K562 (cell line): Measurements from ENCODE around the gene KCNT1. TPM values are rescaled to one million over a fixed set of nuclear protein-coding genes. Genes with fewer than 3 reads are reported as not detected.

Source experiments
- ATAC-seq: fragments of 200-7000 bp; cut with Tn5 transposase; 3 replicates; pipeline ENCODE4 v1.9.1; 2020; ENCODE audit warnings: moderate library complexity
- BruUV-seq: library from RNA; stranded (reverse); fragments of 400-500 nt; replicated peaks from 2 replicates; lab custom pipeline; 2021; lab: Mats Ljungman, UMichigan
- CTCF ChIA-PET: fragments of 300-600 bp; formaldehyde crosslinking; extraction: SDS; loops from one replicate; lab custom pipeline; 2021; ENCODE audit warnings: low intra/inter-chr PET ratio; lab: Yijun Ruan, JAX
- POLR2A ChIA-PET: fragments of 300-600, 350-650 bp; sonication (Branson Sonifier 250); formaldehyde crosslinking; extraction: SDS; loops from one replicate; lab custom pipeline; 2021; ENCODE audit warnings: antibody characterized with exemption, inconsistent platforms; lab: Yijun Ruan, JAX
- DNase-seq, 4 experiments: peaks; one replicate each; pipeline versions ENCODE4 v3.0.0 to v3.0.0-alpha.2; 2011 to 2018; ENCODE audit warnings: low spot score in 3 of 4, mixed read lengths in 3 of 4; ENCODE audit errors: extremely low read depth in 1 of 4
- FAIRE-seq: peaks from 2 replicates; lab custom pipeline; 2011; peaks lifted over from hg19 to GRCh38; lab: Jason Lieb, UNC
- H2AFZ ChIP-seq: 2 replicates; pipeline ENCODE4 v1.6.0; 2011; ENCODE audit warnings: low read depth, low read length, control low read depth, inconsistent platforms
- H3K27ac ChIP-seq: fragments of 200-600 bp; 3 replicates; pipeline ENCODE4 v1.8.0; 2011; ENCODE audit warnings: low read depth, mild to moderate bottlenecking, control low read depth, inconsistent platforms, low read length, moderate library complexity, mixed read lengths; ENCODE audit errors: extremely low read depth
- H3K27me3 ChIP-seq, 2 experiments: fragments of 300-600 bp in 1 of 2; 2 replicates in 1 of 2; 3 replicates in 1 of 2; pipeline versions ENCODE4 v1.6.0 to v1.8.0; 2011; ENCODE audit warnings: inconsistent platforms in 2 of 2, low read length in 2 of 2, mild to moderate bottlenecking in 1 of 2, mixed read lengths in 1 of 2, moderate library complexity in 1 of 2; ENCODE audit not compliant: control insufficient read depth in 2 of 2, insufficient read depth in 2 of 2
- H3K36me3 ChIP-seq: fragments of 300-600 bp; 3 replicates; pipeline ENCODE4 v1.8.0; 2011; ENCODE audit warnings: mild to moderate bottlenecking, low read length, inconsistent platforms; ENCODE audit not compliant: control insufficient read depth, insufficient read depth
- H3K4me1 ChIP-seq, 2 experiments: fragments of 200-600 bp in 1 of 2; replicated peaks in 1 of 2; 2 replicates in 1 of 2; 3 replicates in 1 of 2; pipeline versions ENCODE4 v1.5.1 to v1.8.0; 2011; ENCODE audit warnings: inconsistent platforms in 2 of 2, low read length in 2 of 2, mild to moderate bottlenecking in 1 of 2, mixed read lengths in 1 of 2, moderate library complexity in 1 of 2; ENCODE audit not compliant: control insufficient read depth in 2 of 2, insufficient read depth in 2 of 2
- H3K4me2 ChIP-seq: 2 replicates; pipeline ENCODE4 v1.6.1; 2011; ENCODE audit warnings: low read length, control low read depth, inconsistent platforms, mixed read lengths; ENCODE audit not compliant: insufficient read depth
- H3K4me3 ChIP-seq: fragments of 200-600 bp; sonication (generic), shearing (Covaris generic); 2 replicates; pipeline ENCODE4 v1.5.1; 2016; ENCODE audit warnings: control low read depth, inconsistent platforms
- H3K79me2 ChIP-seq: fragments of 200-600 bp; 3 replicates; pipeline ENCODE4 v1.8.0; 2011; ENCODE audit warnings: low read length, inconsistent platforms; ENCODE audit not compliant: control insufficient read depth, insufficient read depth
- H3K9ac ChIP-seq, 2 experiments: 2 replicates each; pipeline versions ENCODE4 v1.6.0 to v1.6.1; 2011; ENCODE audit warnings: low read depth in 2 of 2, low read length in 2 of 2, control low read depth in 1 of 2, inconsistent platforms in 1 of 2, mild to moderate bottlenecking in 1 of 2, mixed read lengths in 1 of 2; ENCODE audit not compliant: insufficient read depth in 1 of 2
- H3K9me1 ChIP-seq: one replicate; pipeline ENCODE4 v1.6.0; 2011; ENCODE audit warnings: inconsistent platforms, mild to moderate bottlenecking, low read length, moderate library complexity; ENCODE audit not compliant: control insufficient read depth, insufficient read depth
- H3K9me3 ChIP-seq: replicated peaks from 2 replicates; pipeline ENCODE4 v1.5.1; 2011; ENCODE audit warnings: low read depth, low read length, inconsistent platforms; ENCODE audit not compliant: control insufficient read depth, insufficient read depth
- H4K20me1 ChIP-seq: replicated peaks from 2 replicates; pipeline ENCODE4 v1.6.1; 2011; ENCODE audit warnings: low read length, inconsistent platforms, mixed read lengths; ENCODE audit not compliant: control insufficient read depth, insufficient read depth
- WGBS: fragments of 100-300 bp; shearing (Covaris generic); methylation state at CpG from one replicate; pipeline ENCODE4 v1.1.6; 2016; ENCODE audit warnings: low coverage, mixed read lengths; ENCODE audit not compliant: insufficient coverage; ENCODE audit errors: missing lambda C conversion rate; 5-methylcytosine and 5-hydroxymethylcytosine counted together
- in situ Hi-C: fragments of 300-500 bp; cut with MboI; formaldehyde crosslinking; loops from 4 replicates; pipeline ENCODE4 v1.15.0; 2018; ENCODE audit warnings: inconsistent platforms, mixed read lengths
- intact Hi-C: fragments of 100-400 bp; cut with micrococcal nuclease; formaldehyde crosslinking; loops from 2 replicates; pipeline ENCODE4 v1.14.2; 2022
- polyA plus RNA-seq, 8 experiments: library from polyadenylated mRNA; depleted of rRNA in 4 of 8; stranded (reverse) in 5 of 8; unstranded in 3 of 8; fragments of >200 nt; fragmentation: Nextera tagmentation in 2 of 8; fragmentation: Illumina TruSeq in 1 of 8; extraction: Ambion mirVana in 2 of 8; extraction: Trizol in 1 of 8; gene quantifications; 2 replicates each; pipeline versions ENCODE4 v1.2.1 to v1.2.3, GENCODE V29; 2011 to 2014; ENCODE audit warnings: inconsistent platforms in 1 of 8, missing spikeins in 1 of 8
- total RNA-seq, 7 experiments: library from RNA; depleted of rRNA in 6 of 7; stranded (reverse); fragments of >200 nt in 6 of 7; fragmentation: Illumina TruSeq in 2 of 7; extraction: Trizol in 2 of 7; gene quantifications; 2 replicates each; pipeline versions ENCODE4 v1.2.1 to v1.2.3, GENCODE V29; 2011 to 2021; ENCODE audit warnings: low replicate concordance in 1 of 7
- TF ChIP-seq, protein P1 (sequence below), 3 experiments: IDR thresholded peaks in 2 of 3; conservative IDR thresholded peaks in 1 of 3; 2 replicates each; pipeline ENCODE4 v1.5.1; 2011 to 2012; ENCODE audit warnings: low read length in 3 of 3, mild to moderate bottlenecking in 3 of 3, control low read depth in 2 of 3, improper control_type of control experiment in 1 of 3, inconsistent platforms in 1 of 3, low read depth in 1 of 3, mixed read lengths in 1 of 3, moderate library complexity in 1 of 3; ENCODE audit not compliant: insufficient read depth in 2 of 3
- TF ChIP-seq, protein P2 (sequence below), 2 experiments: IDR thresholded peaks; 2 replicates each; pipeline ENCODE4 v1.6.1; 2012; ENCODE audit warnings: improper control_type of control experiment in 2 of 2, low read depth in 2 of 2, low read length in 2 of 2, borderline replicate concordance in 1 of 2
- TF ChIP-seq, protein P3 (sequence below): fragments of 250-450 bp; sonication (Bioruptor Pico); IDR thresholded peaks from 2 replicates; pipeline ENCODE4 v1.4.0; 2020

Gene KCNT1
- total and polyA plus RNA-seq, 9 of the 15 experiments (the other 6 are each of a cell fraction or from before 2014, with no cell fraction given) = 0.05 TPM; not detected in 8

DNA sequence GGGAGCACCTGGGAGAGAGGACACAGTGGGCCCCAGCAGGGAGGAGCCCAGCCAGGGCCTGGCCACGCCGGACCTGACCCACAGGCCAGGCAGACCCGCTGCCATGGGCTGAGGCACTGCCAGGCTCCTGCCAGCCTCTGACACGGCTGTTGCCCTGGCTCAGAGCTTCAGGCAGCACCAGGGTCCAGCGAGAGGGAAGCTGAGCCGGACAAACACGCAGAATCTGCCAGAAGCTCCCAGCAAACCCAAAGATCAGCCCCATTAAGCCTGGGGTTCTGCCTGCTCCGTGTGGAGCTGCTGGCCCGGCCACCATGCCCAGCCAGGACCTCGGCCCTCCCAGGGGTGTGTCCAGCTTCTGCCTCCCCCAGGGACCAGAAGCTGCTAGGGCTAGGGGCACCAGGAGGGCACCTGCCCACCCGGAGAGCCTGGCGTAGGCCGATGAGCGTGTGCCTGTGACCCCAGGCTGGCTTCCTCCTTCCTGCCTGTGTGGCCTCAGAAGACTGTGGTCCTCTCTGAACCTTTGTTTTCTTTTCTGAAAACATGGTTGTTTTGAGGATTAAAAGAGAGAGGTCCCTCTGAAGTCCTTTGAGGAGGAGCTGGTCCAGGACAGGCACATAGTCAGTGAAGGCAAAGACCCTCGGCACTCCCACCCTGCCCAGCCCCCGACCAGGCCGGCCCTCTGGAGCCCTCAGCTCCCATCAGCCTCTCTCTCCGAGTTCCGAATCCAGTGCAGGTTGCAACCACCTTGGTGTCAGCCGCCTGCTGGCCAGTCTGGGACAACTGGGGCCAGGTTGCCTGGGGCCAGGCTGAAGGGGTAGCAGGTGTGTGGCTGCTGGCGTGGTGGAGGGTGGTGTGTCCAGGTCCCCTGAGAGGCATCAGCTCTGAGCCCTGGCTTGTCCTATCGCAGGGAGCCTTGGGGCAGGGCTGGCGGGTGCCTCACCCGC, 39.6 kb downstream of the KCNT1 start:
- CTCF ChIA-PET = interaction anchor here (0.6 kb wide), 1 partner anchor 39 kb away, joined by 3 read pairs; no protein-coding TSS in a partner anchor
- Histone ChIP-seq H3K9ac (no peak overlapping the region), H4K20me1 (peaks cover 8% of the 10 kb centered on the region; the same call in 1 of the 2 replicates), H3K36me3 (no peaks in the 10 kb centered on the region), H3K79me2 (no peaks in the 10 kb centered on the region), H3K4me1 (peaks cover 0 to 56% of the 10 kb centered on the region in 2 experiments; a peak in 1 of 5 replicates), H3K27ac (no peak overlapping the region), H3K27me3 (peaks cover 14 to 70% of the 10 kb centered on the region in 2 experiments; a peak in 4 of 5 replicates), H3K4me2 (no peak overlapping the region)
- WGBS = 1% methylated on average over 20 of the region's 24 CpGs
- ATAC-seq = peak; percentile 60
- FAIRE-seq = no peak
- intact Hi-C loops = no loop called here
- BruUV-seq = no TSS peak
- TF ChIP-seq, protein P1, sequence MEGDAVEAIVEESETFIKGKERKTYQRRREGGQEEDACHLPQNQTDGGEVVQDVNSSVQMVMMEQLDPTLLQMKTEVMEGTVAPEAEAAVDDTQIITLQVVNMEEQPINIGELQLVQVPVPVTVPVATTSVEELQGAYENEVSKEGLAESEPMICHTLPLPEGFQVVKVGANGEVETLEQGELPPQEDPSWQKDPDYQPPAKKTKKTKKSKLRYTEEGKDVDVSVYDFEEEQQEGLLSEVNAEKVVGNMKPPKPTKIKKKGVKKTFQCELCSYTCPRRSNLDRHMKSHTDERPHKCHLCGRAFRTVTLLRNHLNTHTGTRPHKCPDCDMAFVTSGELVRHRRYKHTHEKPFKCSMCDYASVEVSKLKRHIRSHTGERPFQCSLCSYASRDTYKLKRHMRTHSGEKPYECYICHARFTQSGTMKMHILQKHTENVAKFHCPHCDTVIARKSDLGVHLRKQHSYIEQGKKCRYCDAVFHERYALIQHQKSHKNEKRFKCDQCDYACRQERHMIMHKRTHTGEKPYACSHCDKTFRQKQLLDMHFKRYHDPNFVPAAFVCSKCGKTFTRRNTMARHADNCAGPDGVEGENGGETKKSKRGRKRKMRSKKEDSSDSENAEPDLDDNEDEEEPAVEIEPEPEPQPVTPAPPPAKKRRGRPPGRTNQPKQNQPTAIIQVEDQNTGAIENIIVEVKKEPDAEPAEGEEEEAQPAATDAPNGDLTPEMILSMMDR (IDR thresholded peaks at IDR 0.05 in 2 of 3, conservative IDR thresholded peaks at IDR 0.05 in 1 of 3; ENCODE audit: insufficient read depth in 2 of 3, low read depth in 1 of 3, low read length in 3 of 3) = peak in 2 of 3 experiments; percentile 12 to 25; a peak in 2 of 6 replicates
- TF ChIP-seq, protein P2, sequence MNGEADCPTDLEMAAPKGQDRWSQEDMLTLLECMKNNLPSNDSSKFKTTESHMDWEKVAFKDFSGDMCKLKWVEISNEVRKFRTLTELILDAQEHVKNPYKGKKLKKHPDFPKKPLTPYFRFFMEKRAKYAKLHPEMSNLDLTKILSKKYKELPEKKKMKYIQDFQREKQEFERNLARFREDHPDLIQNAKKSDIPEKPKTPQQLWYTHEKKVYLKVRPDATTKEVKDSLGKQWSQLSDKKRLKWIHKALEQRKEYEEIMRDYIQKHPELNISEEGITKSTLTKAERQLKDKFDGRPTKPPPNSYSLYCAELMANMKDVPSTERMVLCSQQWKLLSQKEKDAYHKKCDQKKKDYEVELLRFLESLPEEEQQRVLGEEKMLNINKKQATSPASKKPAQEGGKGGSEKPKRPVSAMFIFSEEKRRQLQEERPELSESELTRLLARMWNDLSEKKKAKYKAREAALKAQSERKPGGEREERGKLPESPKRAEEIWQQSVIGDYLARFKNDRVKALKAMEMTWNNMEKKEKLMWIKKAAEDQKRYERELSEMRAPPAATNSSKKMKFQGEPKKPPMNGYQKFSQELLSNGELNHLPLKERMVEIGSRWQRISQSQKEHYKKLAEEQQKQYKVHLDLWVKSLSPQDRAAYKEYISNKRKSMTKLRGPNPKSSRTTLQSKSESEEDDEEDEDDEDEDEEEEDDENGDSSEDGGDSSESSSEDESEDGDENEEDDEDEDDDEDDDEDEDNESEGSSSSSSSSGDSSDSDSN (IDR thresholded peaks at IDR 0.05; ENCODE audit: borderline replicate concordance in 1 of 2, low read depth in 2 of 2, low read length in 2 of 2) = peak in 1 of 2 experiments; percentile 22; a peak in 1 of 4 replicates
- TF ChIP-seq, protein P3, sequence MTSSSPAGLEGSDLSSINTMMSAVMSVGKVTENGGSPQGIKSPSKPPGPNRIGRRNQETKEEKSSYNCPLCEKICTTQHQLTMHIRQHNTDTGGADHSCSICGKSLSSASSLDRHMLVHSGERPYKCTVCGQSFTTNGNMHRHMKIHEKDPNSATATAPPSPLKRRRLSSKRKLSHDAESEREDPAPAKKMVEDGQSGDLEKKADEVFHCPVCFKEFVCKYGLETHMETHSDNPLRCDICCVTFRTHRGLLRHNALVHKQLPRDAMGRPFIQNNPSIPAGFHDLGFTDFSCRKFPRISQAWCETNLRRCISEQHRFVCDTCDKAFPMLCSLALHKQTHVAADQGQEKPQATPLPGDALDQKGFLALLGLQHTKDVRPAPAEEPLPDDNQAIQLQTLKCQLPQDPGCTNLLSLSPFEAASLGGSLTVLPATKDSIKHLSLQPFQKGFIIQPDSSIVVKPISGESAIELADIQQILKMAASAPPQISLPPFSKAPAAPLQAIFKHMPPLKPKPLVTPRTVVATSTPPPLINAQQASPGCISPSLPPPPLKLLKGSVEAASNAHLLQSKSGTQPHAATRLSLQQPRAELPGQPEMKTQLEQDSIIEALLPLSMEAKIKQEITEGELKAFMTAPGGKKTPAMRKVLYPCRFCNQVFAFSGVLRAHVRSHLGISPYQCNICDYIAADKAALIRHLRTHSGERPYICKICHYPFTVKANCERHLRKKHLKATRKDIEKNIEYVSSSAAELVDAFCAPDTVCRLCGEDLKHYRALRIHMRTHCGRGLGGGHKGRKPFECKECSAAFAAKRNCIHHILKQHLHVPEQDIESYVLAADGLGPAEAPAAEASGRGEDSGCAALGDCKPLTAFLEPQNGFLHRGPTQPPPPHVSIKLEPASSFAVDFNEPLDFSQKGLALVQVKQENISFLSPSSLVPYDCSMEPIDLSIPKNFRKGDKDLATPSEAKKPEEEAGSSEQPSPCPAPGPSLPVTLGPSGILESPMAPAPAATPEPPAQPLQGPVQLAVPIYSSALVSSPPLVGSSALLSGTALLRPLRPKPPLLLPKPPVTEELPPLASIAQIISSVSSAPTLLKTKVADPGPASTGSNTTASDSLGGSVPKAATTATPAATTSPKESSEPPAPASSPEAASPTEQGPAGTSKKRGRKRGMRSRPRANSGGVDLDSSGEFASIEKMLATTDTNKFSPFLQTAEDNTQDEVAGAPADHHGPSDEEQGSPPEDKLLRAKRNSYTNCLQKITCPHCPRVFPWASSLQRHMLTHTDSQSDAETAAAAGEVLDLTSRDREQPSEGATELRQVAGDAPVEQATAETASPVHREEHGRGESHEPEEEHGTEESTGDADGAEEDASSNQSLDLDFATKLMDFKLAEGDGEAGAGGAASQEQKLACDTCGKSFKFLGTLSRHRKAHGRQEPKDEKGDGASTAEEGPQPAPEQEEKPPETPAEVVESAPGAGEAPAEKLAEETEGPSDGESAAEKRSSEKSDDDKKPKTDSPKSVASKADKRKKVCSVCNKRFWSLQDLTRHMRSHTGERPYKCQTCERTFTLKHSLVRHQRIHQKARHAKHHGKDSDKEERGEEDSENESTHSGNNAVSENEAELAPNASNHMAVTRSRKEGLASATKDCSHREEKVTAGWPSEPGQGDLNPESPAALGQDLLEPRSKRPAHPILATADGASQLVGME (CRISPR knock-in tag) = no peak
- TF ChIP-seq, all 486 proteins: peak for 2
- in situ Hi-C loops = no loop called here
- peak in 1 of 4 experiments; percentile 20 for DNase-seq
- no peak overlapping the region for H3K4me3 ChIP-seq
- POLR2A ChIA-PET = interaction anchor here (0.6 to 1.1 kb wide), 2 partner anchors 10 kb away, joined by 3 to 4 read pairs; no protein-coding TSS in a partner anchor
- no peak overlapping the region for H2AFZ ChIP-seq
- no peaks in the 10 kb centered on the region for H3K9me3 ChIP-seq
- H3K9me1 ChIP-seq = no peaks in the 10 kb centered on the region
